Prostate gland (tissue), 2 donors: ENCODE measurements around the gene CDK16. TPM values are rescaled to one million over a fixed set of nuclear protein-coding genes. Genes with fewer than 3 reads are reported as not detected.

Experiments used
- DNase-seq: peaks from one replicate; pipeline ENCODE4 v3.0.0-alpha.2; 2019; ENCODE audit warnings: low spot score
- H3K27ac ChIP-seq, 2 donors: fragments of 200-600 bp; sonication (generic); 2 replicates each; pipeline ENCODE4 v1.5.1; 2017 to 2019
- H3K27me3 ChIP-seq: fragments of 200-600 bp; sonication (generic); replicated peaks from 2 replicates; pipeline ENCODE4 v1.5.1; 2019; ENCODE audit not compliant: insufficient read depth
- H3K36me3 ChIP-seq, 2 donors: fragments of 200-600 bp; sonication (generic); 1 replicate in 1 of 2; 2 replicates in 1 of 2; pipeline versions ENCODE4 v1.5.1 to v1.8.1; 2017 to 2019
- H3K4me1 ChIP-seq: fragments of 200-600 bp; sonication (generic); replicated peaks from 2 replicates; pipeline ENCODE4 v1.5.1; 2019
- H3K4me3 ChIP-seq, 2 donors: fragments of 200-600 bp; sonication (generic); 2 replicates each; pipeline ENCODE4 v1.5.1; 2017 to 2019
- H3K9me3 ChIP-seq: fragments of 200-600 bp; sonication (generic); 2 replicates; pipeline ENCODE4 v1.5.1; 2017
- CTCF ChIP-seq, 4 experiments: fragments of 200-600 bp in 2 of 4; fragments of 450-650 bp in 2 of 4; sonication (generic) in 2 of 4; IDR thresholded peaks; 1 replicate in 3 of 4; 2 replicates in 1 of 4; pipeline ENCODE4 v1.5.1; 2016 to 2019; ENCODE audit warnings: antibody characterized with exemption in 4 of 4, mild to moderate bottlenecking in 2 of 4, moderate library complexity in 2 of 4
- POLR2A ChIP-seq: fragments of 450-650 bp; IDR thresholded peaks from one replicate; pipeline ENCODE4 v1.6.1; 2016; ENCODE audit warnings: antibody characterized with exemption, mild to moderate bottlenecking
- POLR2AphosphoS5 ChIP-seq: sonication (generic); formaldehyde crosslinking; IDR thresholded peaks from one replicate; pipeline ENCODE4 v1.6.1; 2017; ENCODE audit warnings: antibody characterized with exemption
- WGBS: methylation state at CpG from one replicate; pipeline ENCODE4 v1.1.5; 2018; 5-methylcytosine and 5-hydroxymethylcytosine counted together
- intact Hi-C: fragments of 100-400 bp; cut with DNase I; formaldehyde crosslinking; loops from one replicate; pipeline ENCODE4 v1.14.2; 2022
- total RNA-seq, 2 donors: library from RNA; depleted of rRNA; stranded (reverse); fragments of >200 nt; gene quantifications; one replicate each; pipeline ENCODE4 v1.1.0, GENCODE V29; 2016

CDK16 gene
- total RNA-seq, 2 donors from 2014 or later = 63.5 to 173 TPM

GRCh38 chrX:47191331-47191730, 27.1 kb upstream of the CDK16 start:
- TF ChIP-seq CTCF (IDR thresholded peaks at IDR 0.05) (no peak), POLR2AphosphoS5 (no peak), POLR2A (no peak)
- intact Hi-C loops = loop anchor here (5.0 kb wide), 2 partner anchors 176 to 191 kb away; no protein-coding TSS in a partner anchor
- 13% methylated on average over 19 of the region's 26 CpGs for WGBS
- no peaks in the 10 kb centered on the region for H3K9me3 ChIP-seq
- peak overlapping the region; percentile 45 to 48 for H3K27ac ChIP-seq
- no peaks in the 10 kb centered on the region for H3K27me3 ChIP-seq
- no peak for DNase-seq
- H3K4me1 ChIP-seq = no peaks in the 10 kb centered on the region
- H3K4me3 ChIP-seq = peak overlapping the region; percentile 34 to 36
- no peaks in the 10 kb centered on the region for H3K36me3 ChIP-seq

- Histone ChIP-seq H3K27me3 (no peaks in the 10 kb centered on the region), H3K27ac (no peak overlapping the region), H3K4me3 (no peak overlapping the region), H3K9me3 (no peaks in the 10 kb centered on the region), H3K36me3 (no peaks in the 10 kb centered on the region), H3K4me1 (no peaks in the 10 kb centered on the region)
- WGBS = 66% methylated on average over 16 of the region's 16 CpGs
- no peak for TF ChIP-seq POLR2A
- TF ChIP-seq CTCF (IDR thresholded peaks at IDR 0.05) = no peak
- no peak for TF ChIP-seq POLR2AphosphoS5
- no peak for DNase-seq
- intact Hi-C loops = loop anchor here (2.0 to 5.0 kb wide), 3 partner anchors 175 to 331 kb away; no protein-coding TSS in a partner anchor
Measured at GRCh38 chrX:47191806-47192401, 26.6 kb upstream of the CDK16 start.

- TF ChIP-seq POLR2AphosphoS5 (peak; percentile 95), CTCF (IDR thresholded peaks at IDR 0.05) (peak; percentile 48 to 92 (median 88)), POLR2A (peak; percentile 76)
- Histone ChIP-seq H3K36me3 (no peaks in the 10 kb centered on the region), H3K4me1 (no peaks in the 10 kb centered on the region), H3K27ac (peak within 1 kb of the TSS; percentile 96 to 98), H3K4me3 (peak within 1 kb of the TSS; percentile 63 to 66), H3K27me3 (no peaks in the 10 kb centered on the region), H3K9me3 (no peaks in the 10 kb centered on the region)
- peak; percentile 92 for DNase-seq
- intact Hi-C loops = loop anchor here (2.0 to 5.0 kb wide), 3 partner anchors 174 to 329 kb away; no protein-coding TSS in a partner anchor
- WGBS = 0% methylated on average over 12 of the region's 50 CpGs
Measured at GRCh38 chrX:47193475-47194193, 24.8 kb upstream of the CDK16 start, which contains the start of gene UBA1. TSS of gene UBA1 (plus strand) at chrX:47193829. CDS start at chrX:47198803, 4,974 bp downstream.

- H3K36me3 ChIP-seq = no peaks in the 10 kb centered on the region
- H3K4me1 ChIP-seq = no peaks in the 10 kb centered on the region
- 1% methylated on average over 9 of the region's 14 CpGs for WGBS
- intact Hi-C loops = loop anchor here (5.0 kb wide), 2 partner anchors 173 to 188 kb away; no protein-coding TSS in a partner anchor
- DNase-seq = no peak
- no peaks in the 10 kb centered on the region for H3K9me3 ChIP-seq
- peak overlapping the region; percentile 63 to 66 for H3K4me3 ChIP-seq
- H3K27ac ChIP-seq = peak overlapping the region; percentile 96 to 98
- no peaks in the 10 kb centered on the region for H3K27me3 ChIP-seq
- no peak for TF ChIP-seq POLR2A
- TF ChIP-seq POLR2AphosphoS5 = no peak
- no peak for TF ChIP-seq CTCF (IDR thresholded peaks at IDR 0.05)
Measured at GRCh38 chrX:47194194-47194787, 24.2 kb upstream of the CDK16 start.
